ENCODE results near the gene URB1.
"Not testable (repeated sequence)": the region's sequence is repeated elsewhere in the genome, so short reads cannot be mapped to it uniquely, and the experiment has no call there.

Gene URB1

GRCh38 chr21:32278103-32278502, 114.7 kb downstream of the URB1 start:
- DNase-seq = no peak

DNA sequence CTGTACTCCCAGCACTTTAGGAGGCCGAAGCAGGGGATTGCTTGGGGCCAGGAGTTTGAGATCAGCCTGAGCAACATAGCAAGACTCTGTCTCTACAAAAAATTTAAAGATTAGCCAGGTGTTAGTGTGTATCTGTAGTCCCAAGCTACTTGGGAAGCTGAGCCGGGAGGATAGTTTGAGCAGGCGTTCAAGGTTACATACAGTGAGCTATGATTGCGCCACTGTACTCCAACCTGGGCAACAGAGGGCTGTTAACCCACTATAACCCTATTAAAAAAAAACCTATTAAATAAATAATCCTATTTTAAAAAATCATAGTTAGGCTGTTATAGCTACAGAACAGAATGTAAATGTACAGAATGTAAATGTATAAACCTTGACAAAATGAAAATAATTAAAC, 116.1 kb downstream of the URB1 start:
- no peak for DNase-seq

DNA sequence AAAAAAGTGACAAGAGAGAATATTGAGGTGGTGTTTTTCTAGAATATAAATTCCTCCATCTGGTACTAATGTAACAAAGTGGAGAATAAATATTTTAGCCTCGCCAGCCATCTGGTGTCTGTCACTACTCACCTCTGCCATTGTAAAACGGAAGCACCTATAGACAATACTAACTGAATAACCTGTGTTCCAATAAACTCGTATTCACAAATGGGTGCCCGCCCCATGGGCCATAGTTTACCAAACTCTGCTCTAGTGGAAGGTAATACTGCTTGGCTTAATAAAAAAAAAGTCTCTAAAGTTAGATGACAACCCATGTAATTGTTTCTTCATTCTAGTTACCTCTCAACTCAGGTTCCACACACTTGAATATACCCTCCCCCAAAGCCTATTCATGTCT, 122.1 kb downstream of the URB1 start:
- DNase-seq = no peak

GRCh38 chr21:32265321-32265720, 127.5 kb downstream of the URB1 start:
- not testable (repeated sequence) for DNase-seq

DNA sequence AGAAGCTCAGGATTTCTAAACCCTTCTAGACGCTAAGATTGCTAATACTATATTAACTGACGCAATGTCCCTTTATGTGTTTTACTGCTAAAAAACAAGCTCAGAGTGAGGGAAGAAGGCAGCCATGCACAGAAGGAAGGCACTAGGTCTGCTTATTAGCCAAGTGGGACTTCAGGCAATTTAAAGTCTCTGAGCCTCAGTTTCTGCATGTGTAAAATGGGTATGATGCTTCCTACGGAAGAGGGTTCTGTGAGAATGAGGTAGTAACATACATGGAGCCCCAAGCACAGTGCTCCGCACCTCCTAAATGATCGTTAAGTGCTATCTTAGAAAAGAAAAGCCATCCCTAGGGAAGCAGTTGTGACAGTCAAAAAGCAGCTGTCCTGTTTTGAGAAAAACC, 130.9 kb downstream of the URB1 start:
- no peak for DNase-seq

Measured in NK-92 treated with Interleukin-12 subunit alpha and Interleukin-12 subunit beta, amount 100 ng/mL, for 24 hours (cell line).